Hepatocyte (in vitro differentiated cells): Measurements from ENCODE around the gene KCTD10.

ENCODE experiments used
- EZH2 ChIP-seq: fragments of 200-600 bp; sonication (generic); IDR thresholded peaks from 2 replicates; pipeline ENCODE4 v1.6.1; 2016; ENCODE audit warnings: antibody characterized with exemption, mild to moderate bottlenecking, borderline replicate concordance
- TF ChIP-seq, protein P1 (sequence below): fragments of 200-600 bp; sonication (generic); IDR thresholded peaks from 2 replicates; pipeline ENCODE4 v1.5.1; 2016; ENCODE audit warnings: antibody characterized with exemption, mild to moderate bottlenecking; ENCODE audit not compliant: poor library complexity

DNA sequence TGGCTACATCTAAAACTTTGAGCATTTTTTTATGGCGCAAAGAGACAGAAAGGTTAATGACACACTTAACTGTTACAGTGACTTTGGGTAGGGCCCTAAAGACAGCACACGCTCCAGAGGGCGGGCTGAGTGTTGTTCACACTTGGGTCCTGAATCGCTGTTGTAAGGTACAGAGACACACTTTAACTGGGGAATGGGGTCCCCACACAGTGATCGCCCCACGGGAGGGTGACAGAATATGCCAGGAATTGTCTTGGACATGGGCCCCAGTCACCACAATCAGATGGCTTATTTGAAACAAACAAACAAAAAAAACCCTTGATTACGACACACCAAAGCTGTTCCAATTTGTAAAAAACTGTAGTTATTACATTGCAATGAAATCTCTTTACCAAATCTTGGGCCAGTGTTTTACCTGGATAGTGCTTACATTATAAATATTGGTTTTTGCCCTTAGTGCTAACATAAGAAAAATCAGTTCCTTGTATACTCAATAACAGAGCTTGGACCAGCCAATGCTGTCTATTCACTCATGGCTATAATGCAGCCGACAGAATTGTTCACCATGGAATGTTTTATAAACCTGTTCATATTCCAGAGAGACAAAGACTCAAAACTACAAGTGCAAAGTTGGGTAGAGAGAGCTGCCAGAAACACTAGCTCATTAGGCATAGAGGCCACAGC is 28.3 kb downstream of the KCTD10 start:
- TF ChIP-seq, protein P1, sequence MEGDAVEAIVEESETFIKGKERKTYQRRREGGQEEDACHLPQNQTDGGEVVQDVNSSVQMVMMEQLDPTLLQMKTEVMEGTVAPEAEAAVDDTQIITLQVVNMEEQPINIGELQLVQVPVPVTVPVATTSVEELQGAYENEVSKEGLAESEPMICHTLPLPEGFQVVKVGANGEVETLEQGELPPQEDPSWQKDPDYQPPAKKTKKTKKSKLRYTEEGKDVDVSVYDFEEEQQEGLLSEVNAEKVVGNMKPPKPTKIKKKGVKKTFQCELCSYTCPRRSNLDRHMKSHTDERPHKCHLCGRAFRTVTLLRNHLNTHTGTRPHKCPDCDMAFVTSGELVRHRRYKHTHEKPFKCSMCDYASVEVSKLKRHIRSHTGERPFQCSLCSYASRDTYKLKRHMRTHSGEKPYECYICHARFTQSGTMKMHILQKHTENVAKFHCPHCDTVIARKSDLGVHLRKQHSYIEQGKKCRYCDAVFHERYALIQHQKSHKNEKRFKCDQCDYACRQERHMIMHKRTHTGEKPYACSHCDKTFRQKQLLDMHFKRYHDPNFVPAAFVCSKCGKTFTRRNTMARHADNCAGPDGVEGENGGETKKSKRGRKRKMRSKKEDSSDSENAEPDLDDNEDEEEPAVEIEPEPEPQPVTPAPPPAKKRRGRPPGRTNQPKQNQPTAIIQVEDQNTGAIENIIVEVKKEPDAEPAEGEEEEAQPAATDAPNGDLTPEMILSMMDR, result no peak
- TF ChIP-seq EZH2, result no peak
